Lung (tissue), 12 donors: Measurements from ENCODE around the gene EGFLAM. TPM values are rescaled to one million over a fixed set of nuclear protein-coding genes. Genes with fewer than 3 reads are reported as not detected.

Experiments
- ATAC-seq: fragments of 200-7000 bp; cut with Tn5 transposase; one replicate; pipeline ENCODE4 v1.9.1; 2020; ENCODE audit warnings: moderate number of reproducible peaks; ENCODE audit not compliant: insufficient read depth, low FRiP score
- DNase-seq, 3 donors: peaks; one replicate each; pipeline ENCODE4 v3.0.0-alpha.2; 2013 to 2017
- H3K27ac ChIP-seq, 2 donors: one replicate each; pipeline ENCODE4 v1.5.1; 2013; ENCODE audit warnings: mild to moderate bottlenecking in 2 of 2, moderate library complexity in 2 of 2, control low read depth in 1 of 2, inconsistent platforms in 1 of 2, low read depth in 1 of 2, low read length in 1 of 2
- H3K27me3 ChIP-seq, 3 donors: one replicate each; pipeline ENCODE4 v1.5.1; 2013; ENCODE audit warnings: low read length in 2 of 3; ENCODE audit not compliant: control insufficient read depth in 3 of 3, insufficient read depth in 3 of 3
- H3K36me3 ChIP-seq, 4 donors: one replicate each; pipeline ENCODE4 v1.5.1; 2013; ENCODE audit warnings: low read length in 4 of 4, mild to moderate bottlenecking in 1 of 4, moderate library complexity in 1 of 4; ENCODE audit not compliant: control insufficient read depth in 4 of 4, insufficient read depth in 4 of 4
- H3K4me1 ChIP-seq, 5 donors: one replicate each; pipeline ENCODE4 v1.5.1; 2013; ENCODE audit warnings: low read length in 5 of 5, mild to moderate bottlenecking in 2 of 5, moderate library complexity in 1 of 5; ENCODE audit not compliant: control insufficient read depth in 5 of 5, insufficient read depth in 5 of 5
- H3K4me3 ChIP-seq: one replicate; pipeline ENCODE4 v1.5.1; 2013; ENCODE audit warnings: mild to moderate bottlenecking, control low read depth, moderate library complexity
- H3K9ac ChIP-seq, 2 donors: one replicate each; pipeline ENCODE4 v1.5.1; 2013; ENCODE audit warnings: low read length in 2 of 2, control low read depth in 1 of 2; ENCODE audit not compliant: insufficient read depth in 1 of 2
- H3K9me3 ChIP-seq, 4 donors: one replicate each; pipeline ENCODE4 v1.5.1; 2013; ENCODE audit warnings: low read length in 3 of 4, mild to moderate bottlenecking in 1 of 4, moderate library complexity in 1 of 4; ENCODE audit not compliant: control insufficient read depth in 4 of 4, insufficient read depth in 3 of 4
- CTCF ChIP-seq: IDR thresholded peaks from 2 replicates; pipeline ENCODE4 v1.5.1; 2012; ENCODE audit warnings: mild to moderate bottlenecking; ENCODE audit errors: control extremely low read depth, extremely low read depth
- WGBS, 2 donors: extraction: QIAGEN DNeasy Blood & Tissue Kit; methylation state at CpG; one replicate each; pipeline ENCODE4 v1.1.7; 2013; 5-methylcytosine and 5-hydroxymethylcytosine counted together
- polyA plus RNA-seq, 2 donors: library from polyadenylated mRNA; stranded (reverse); fragments of 200-250 nt; gene quantifications; one replicate each; pipeline ENCODE4 v1.2.1, GENCODE V29; 2013
- total RNA-seq, 2 donors: library from RNA; depleted of rRNA in 1 of 2; stranded (reverse); fragments of >200 nt in 1 of 2; gene quantifications; one replicate each; pipeline ENCODE4 v1.2.1, GENCODE V29; 2014 to 2021
- donor health status: control.
- donor health status: control.
- donor health status: Bipolar disorder and iron deficiency.
- donor health status: healthy.
- donor health status: DM: yes; HTN: yes; CAD: no.

EGFLAM gene
- total and polyA plus RNA-seq, 4 donors, result 0.41 to 7.6 (median 1.3) TPM

- H3K9me3 ChIP-seq, result peaks cover 0 to 3% (median 0%) of the 10 kb centered on the region in 4 donors
- H3K27me3 ChIP-seq, result no peaks in the 10 kb centered on the region
- no peak for DNase-seq
- TF ChIP-seq CTCF, result no peak
- H3K4me3 ChIP-seq, result no peak overlapping the region
- H3K36me3 ChIP-seq, result no peaks in the 10 kb centered on the region
- H3K4me1 ChIP-seq, result peaks cover 0 to 9% (median 2%) of the 10 kb centered on the region in 5 donors
- H3K27ac ChIP-seq, result no peak overlapping the region
- no peak overlapping the region for H3K9ac ChIP-seq
- ATAC-seq, result no peak
- 23 to 57% methylated on average over 3 of the region's 3 CpGs for WGBS, 2 donors
Observed at GRCh38 chr5:38453506-38453905, 195.1 kb downstream of the EGFLAM start.

GRCh38 chr5:38453921-38454320 is 195.6 kb downstream of the EGFLAM start:
- no peak for TF ChIP-seq CTCF
- 80 to 87% methylated on average over 11 of the region's 11 CpGs for WGBS, 2 donors

GRCh38 chr5:38455796-38456330 is 197.5 kb downstream of the EGFLAM start:
- no peak for TF ChIP-seq CTCF
- no peak for ATAC-seq
- 87 to 90% methylated on average over 8 of the region's 8 CpGs for WGBS, 2 donors
- Histone ChIP-seq H3K4me1 (peaks cover 0 to 5% (median 0%) of the 10 kb centered on the region in 5 donors), H3K9ac (no peak overlapping the region), H3K27me3 (no peaks in the 10 kb centered on the region), H3K27ac (no peak overlapping the region), H3K9me3 (no peaks in the 10 kb centered on the region), H3K36me3 (no peaks in the 10 kb centered on the region), H3K4me3 (no peak overlapping the region)
- no peak for DNase-seq

More at GRCh38 chr5:38453921-38454320, 195.6 kb downstream of the EGFLAM start:
- DNase-seq (no peak), ATAC-seq (no peak)
- Histone ChIP-seq H3K9me3 (no peaks in the 10 kb centered on the region), H3K36me3 (no peaks in the 10 kb centered on the region), H3K4me1 (peaks cover 0 to 9% (median 0%) of the 10 kb centered on the region in 5 donors), H3K27ac (no peak overlapping the region), H3K27me3 (no peaks in the 10 kb centered on the region), H3K4me3 (no peak overlapping the region), H3K9ac (no peak overlapping the region)
